ENCODE data around the gene CHURC1. TPM values are rescaled to one million over a fixed set of nuclear protein-coding genes. Genes with fewer than 3 reads are reported as not detected.

Gene CHURC1
- total RNA-seq, 1 experiment from 2014 or later = 48.5 TPM

GRCh38 chr14:64958201-64958600 is 43.9 kb downstream of the CHURC1 start:
- Mint-ChIP-seq H3K27ac (ENCODE audit: unreplicated experiment) (no peak overlapping the region), H3K4me3 (ENCODE audit: low read depth, unreplicated experiment) (no peak overlapping the region), H3K9me3 (ENCODE audit: low read depth, unreplicated experiment) (no peaks in the 10 kb centered on the region), H3K27me3 (ENCODE audit: unreplicated experiment) (no peaks in the 10 kb centered on the region), H3K4me1 (ENCODE audit: low read depth, unreplicated experiment) (peaks cover 12% of the 10 kb centered on the region), H3K36me3 (ENCODE audit: insufficient read depth, unreplicated experiment) (peaks cover under 1% of the 10 kb centered on the region)
- intact Hi-C loops (cut with micrococcal nuclease; ENCODE audit: unreplicated experiment) = no loop called here
- TF ChIP-seq, protein P1, sequence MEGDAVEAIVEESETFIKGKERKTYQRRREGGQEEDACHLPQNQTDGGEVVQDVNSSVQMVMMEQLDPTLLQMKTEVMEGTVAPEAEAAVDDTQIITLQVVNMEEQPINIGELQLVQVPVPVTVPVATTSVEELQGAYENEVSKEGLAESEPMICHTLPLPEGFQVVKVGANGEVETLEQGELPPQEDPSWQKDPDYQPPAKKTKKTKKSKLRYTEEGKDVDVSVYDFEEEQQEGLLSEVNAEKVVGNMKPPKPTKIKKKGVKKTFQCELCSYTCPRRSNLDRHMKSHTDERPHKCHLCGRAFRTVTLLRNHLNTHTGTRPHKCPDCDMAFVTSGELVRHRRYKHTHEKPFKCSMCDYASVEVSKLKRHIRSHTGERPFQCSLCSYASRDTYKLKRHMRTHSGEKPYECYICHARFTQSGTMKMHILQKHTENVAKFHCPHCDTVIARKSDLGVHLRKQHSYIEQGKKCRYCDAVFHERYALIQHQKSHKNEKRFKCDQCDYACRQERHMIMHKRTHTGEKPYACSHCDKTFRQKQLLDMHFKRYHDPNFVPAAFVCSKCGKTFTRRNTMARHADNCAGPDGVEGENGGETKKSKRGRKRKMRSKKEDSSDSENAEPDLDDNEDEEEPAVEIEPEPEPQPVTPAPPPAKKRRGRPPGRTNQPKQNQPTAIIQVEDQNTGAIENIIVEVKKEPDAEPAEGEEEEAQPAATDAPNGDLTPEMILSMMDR (IDR thresholded peaks at IDR 0.05; ENCODE audit: unreplicated experiment) = no peak
- CTCF ChIA-PET = interaction anchor here (0.6 kb wide), 1 partner anchor 367 kb away, joined by 6 read pairs; no protein-coding TSS in a partner anchor
- BruUV-seq (replicated peaks) = no TSS peak
- no peak for DNase-seq

- Mint-ChIP-seq H3K27me3 (ENCODE audit: unreplicated experiment) (no peaks in the 10 kb centered on the region), H3K4me3 (ENCODE audit: low read depth, unreplicated experiment) (no peak overlapping the region), H3K27ac (ENCODE audit: unreplicated experiment) (no peak overlapping the region), H3K9me3 (ENCODE audit: low read depth, unreplicated experiment) (no peaks in the 10 kb centered on the region), H3K4me1 (ENCODE audit: low read depth, unreplicated experiment) (peaks cover 12% of the 10 kb centered on the region), H3K36me3 (ENCODE audit: insufficient read depth, unreplicated experiment) (peaks cover 3% of the 10 kb centered on the region)
- CTCF ChIA-PET = interaction anchor here (0.6 kb wide), 1 partner anchor 366 kb away, joined by 6 read pairs; no protein-coding TSS in a partner anchor
- TF ChIP-seq, protein P1 (IDR thresholded peaks at IDR 0.05; ENCODE audit: unreplicated experiment) = no peak
- intact Hi-C loops (cut with micrococcal nuclease; ENCODE audit: unreplicated experiment) = no loop called here
- DNase-seq = no peak
- no TSS peak for BruUV-seq (replicated peaks)
These were observed 44.5 kb downstream of the CHURC1 start for GRCh38 chr14:64958743-64959142.

DNA sequence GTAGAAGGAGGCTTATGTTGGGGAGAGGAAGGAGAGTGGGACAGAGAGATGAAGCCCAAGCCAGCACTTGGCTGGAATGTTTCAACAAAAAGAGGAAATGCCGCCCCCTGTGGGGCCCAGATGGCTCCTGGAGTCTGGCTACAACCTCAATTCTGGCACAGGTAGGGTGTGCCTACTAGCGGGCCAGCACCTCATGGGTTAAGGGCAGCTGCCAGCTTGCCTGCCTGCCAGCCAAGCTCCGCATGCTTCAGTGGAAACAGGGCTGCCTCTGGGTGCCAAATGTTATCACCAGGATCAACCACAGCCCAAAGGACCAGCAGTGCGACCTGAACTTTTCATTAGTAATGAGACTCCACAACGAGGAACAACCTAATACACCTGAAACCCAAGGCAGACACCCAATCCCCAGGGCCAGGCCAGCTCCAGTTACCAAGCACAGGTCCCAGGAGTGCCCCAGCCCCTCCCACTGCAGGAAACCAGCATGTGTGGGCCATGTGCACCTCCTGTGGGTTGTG is 46.6 kb downstream of the CHURC1 start:
- Mint-ChIP-seq H3K9me3 (ENCODE audit: low read depth, unreplicated experiment) (no peaks in the 10 kb centered on the region), H3K27ac (ENCODE audit: unreplicated experiment) (no peak overlapping the region)

DNA sequence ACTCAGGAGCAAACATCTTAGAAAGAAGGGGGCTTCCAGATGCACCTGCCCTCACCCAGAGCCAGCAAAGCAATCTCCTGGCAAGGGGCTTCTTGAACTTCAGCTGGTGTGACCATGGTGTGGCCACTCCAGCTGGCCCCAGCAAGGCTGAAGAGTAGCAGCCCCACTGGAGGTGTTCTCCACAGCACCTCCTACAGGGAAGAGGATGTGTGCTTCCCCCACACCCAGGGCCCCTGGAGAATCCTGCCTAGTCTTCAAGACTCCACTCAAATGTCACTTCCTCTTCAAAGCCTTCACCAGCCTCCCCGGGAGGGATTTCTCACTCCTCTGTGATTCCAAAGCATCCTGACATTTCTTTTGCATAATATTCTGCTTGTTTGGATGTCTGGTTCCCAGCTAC is 49.4 kb downstream of the CHURC1 start:
- intact Hi-C loops (cut with micrococcal nuclease; ENCODE audit: unreplicated experiment) = no loop called here

More for the DNA sequence above, 46.6 kb downstream of the CHURC1 start:
- no peak overlapping the region for H3K4me3 Mint-ChIP-seq (ENCODE audit: low read depth, unreplicated experiment)
- H3K36me3 Mint-ChIP-seq (ENCODE audit: insufficient read depth, unreplicated experiment) = peaks cover 3% of the 10 kb centered on the region
- DNase-seq = no peak
- H3K4me1 Mint-ChIP-seq (ENCODE audit: low read depth, unreplicated experiment) = peaks cover 20% of the 10 kb centered on the region
- CTCF ChIA-PET = interaction anchor here (0.9 kb wide), 1 partner anchor 50 kb away, joined by 3 read pairs; no protein-coding TSS in a partner anchor
- intact Hi-C loops (cut with micrococcal nuclease; ENCODE audit: unreplicated experiment) = no loop called here
- TF ChIP-seq, protein P1 (IDR thresholded peaks at IDR 0.05; ENCODE audit: unreplicated experiment) = no peak
- no TSS peak for BruUV-seq (replicated peaks)
- H3K27me3 Mint-ChIP-seq (ENCODE audit: unreplicated experiment) = no peaks in the 10 kb centered on the region

More for the DNA sequence above, 49.4 kb downstream of the CHURC1 start:
- Mint-ChIP-seq H3K36me3 (ENCODE audit: insufficient read depth, unreplicated experiment) (peaks cover 10% of the 10 kb centered on the region), H3K9me3 (ENCODE audit: low read depth, unreplicated experiment) (no peaks in the 10 kb centered on the region), H3K4me3 (ENCODE audit: low read depth, unreplicated experiment) (no peak overlapping the region), H3K4me1 (ENCODE audit: low read depth, unreplicated experiment) (peaks cover 44% of the 10 kb centered on the region), H3K27ac (ENCODE audit: unreplicated experiment) (no peak overlapping the region), H3K27me3 (ENCODE audit: unreplicated experiment) (no peaks in the 10 kb centered on the region)
- no peak for DNase-seq
- CTCF ChIA-PET = interaction anchor here (0.7 kb wide), 1 partner anchor 8 kb away, joined by 4 read pairs; no protein-coding TSS in a partner anchor
- TF ChIP-seq, protein P1 (IDR thresholded peaks at IDR 0.05; ENCODE audit: unreplicated experiment) = no peak
- BruUV-seq (replicated peaks) = no TSS peak
